Measurements from ENCODE around the gene GSTCD. TPM values are rescaled to one million over a fixed set of nuclear protein-coding genes. Genes with fewer than 3 reads are reported as not detected.

Gene GSTCD
- total RNA-seq, 4 donors from 2014 or later = 8.2 to 33.5 (median 15.3) TPM

DNA sequence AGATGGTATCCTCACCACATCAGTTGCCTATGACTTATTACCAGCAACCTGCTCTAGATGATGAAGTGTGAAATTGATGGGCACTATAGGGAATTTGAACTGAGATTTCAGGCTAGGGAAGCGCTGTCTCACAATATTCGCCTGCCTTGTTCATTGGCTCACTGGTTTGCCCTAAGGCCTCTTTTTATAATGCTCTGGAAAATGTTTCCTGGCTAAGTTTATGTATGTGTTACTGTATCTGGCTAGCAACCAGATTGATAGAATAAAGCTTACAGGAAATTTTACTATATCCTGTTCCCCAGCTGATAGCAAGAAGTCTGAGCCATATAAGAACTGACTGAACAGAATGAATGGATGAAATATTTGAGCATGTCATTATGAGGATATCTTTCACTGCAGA is 71.6 kb downstream of the GSTCD start:
- H3K27me3 ChIP-seq = no peaks in the 10 kb centered on the region
- no peaks in the 10 kb centered on the region for H3K9me3 ChIP-seq
- intact Hi-C loops (cut with DNase I; ENCODE audit: low total_unique reads) = no loop called here
- no peak overlapping the region for H3K27ac ChIP-seq
- TF ChIP-seq POLR2A (IDR thresholded peaks at IDR 0.05) = no peak
- TF ChIP-seq, protein P1, sequence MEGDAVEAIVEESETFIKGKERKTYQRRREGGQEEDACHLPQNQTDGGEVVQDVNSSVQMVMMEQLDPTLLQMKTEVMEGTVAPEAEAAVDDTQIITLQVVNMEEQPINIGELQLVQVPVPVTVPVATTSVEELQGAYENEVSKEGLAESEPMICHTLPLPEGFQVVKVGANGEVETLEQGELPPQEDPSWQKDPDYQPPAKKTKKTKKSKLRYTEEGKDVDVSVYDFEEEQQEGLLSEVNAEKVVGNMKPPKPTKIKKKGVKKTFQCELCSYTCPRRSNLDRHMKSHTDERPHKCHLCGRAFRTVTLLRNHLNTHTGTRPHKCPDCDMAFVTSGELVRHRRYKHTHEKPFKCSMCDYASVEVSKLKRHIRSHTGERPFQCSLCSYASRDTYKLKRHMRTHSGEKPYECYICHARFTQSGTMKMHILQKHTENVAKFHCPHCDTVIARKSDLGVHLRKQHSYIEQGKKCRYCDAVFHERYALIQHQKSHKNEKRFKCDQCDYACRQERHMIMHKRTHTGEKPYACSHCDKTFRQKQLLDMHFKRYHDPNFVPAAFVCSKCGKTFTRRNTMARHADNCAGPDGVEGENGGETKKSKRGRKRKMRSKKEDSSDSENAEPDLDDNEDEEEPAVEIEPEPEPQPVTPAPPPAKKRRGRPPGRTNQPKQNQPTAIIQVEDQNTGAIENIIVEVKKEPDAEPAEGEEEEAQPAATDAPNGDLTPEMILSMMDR (IDR thresholded peaks at IDR 0.05) = no peak
- DNase-seq = no peak
- H3K4me1 ChIP-seq = no peaks in the 10 kb centered on the region
- H3K36me3 ChIP-seq = no peaks in the 10 kb centered on the region
- no peak overlapping the region for H3K4me3 ChIP-seq

DNA sequence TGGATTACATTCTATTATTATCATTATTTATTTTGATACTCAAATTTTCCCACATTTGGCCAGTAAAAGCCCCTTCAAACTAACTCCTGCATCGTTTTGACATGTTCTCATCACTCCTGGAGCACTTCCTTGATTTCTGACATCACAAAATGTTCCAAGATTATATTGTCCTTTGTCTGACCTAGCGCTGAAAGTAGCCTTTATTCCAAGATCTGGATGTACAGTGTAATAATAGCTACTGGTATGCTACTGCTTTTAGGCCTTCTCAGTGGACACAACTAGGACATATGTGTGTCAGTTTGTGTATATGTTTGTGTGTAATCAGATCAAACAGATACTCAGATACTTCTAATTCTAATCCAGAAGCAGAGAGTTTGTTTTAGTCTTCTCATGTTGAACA is 76.2 kb downstream of the GSTCD start:
- no peak for DNase-seq
- Histone ChIP-seq H3K4me1 (no peaks in the 10 kb centered on the region), H3K27ac (no peak overlapping the region), H3K27me3 (no peaks in the 10 kb centered on the region), H3K9me3 (no peaks in the 10 kb centered on the region), H3K4me3 (no peak overlapping the region), H3K36me3 (no peaks in the 10 kb centered on the region)
- TF ChIP-seq, protein P1 (IDR thresholded peaks at IDR 0.05) = no peak
- TF ChIP-seq POLR2A (IDR thresholded peaks at IDR 0.05) = no peak
- intact Hi-C loops (cut with DNase I; ENCODE audit: low total_unique reads) = no loop called here

DNA sequence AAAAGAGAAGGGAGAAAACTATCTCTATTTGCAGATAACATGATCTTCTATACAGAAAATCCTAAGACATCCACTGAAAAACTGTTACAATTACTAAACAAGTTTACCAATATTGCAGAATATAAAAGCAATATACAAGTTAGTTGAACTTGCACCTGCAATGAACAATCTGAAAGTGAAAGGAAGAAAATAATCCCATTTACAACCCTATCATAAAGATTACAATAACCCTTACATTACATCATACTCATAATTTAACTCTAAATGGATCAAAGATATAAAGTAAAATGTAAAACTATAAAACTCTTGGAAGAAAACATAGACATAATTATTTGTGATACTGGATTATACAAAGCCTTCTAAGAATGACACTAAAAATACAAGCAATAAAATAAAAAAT is 77.2 kb downstream of the GSTCD start:
- Histone ChIP-seq H3K27ac (no peak overlapping the region), H3K4me1 (no peaks in the 10 kb centered on the region), H3K27me3 (no peaks in the 10 kb centered on the region), H3K36me3 (no peaks in the 10 kb centered on the region), H3K9me3 (no peaks in the 10 kb centered on the region), H3K4me3 (no peak overlapping the region)
- no peak for TF ChIP-seq POLR2A (IDR thresholded peaks at IDR 0.05)
- TF ChIP-seq, protein P1 (IDR thresholded peaks at IDR 0.05) = no peak
- intact Hi-C loops (cut with DNase I; ENCODE audit: low total_unique reads) = no loop called here
- DNase-seq = no peak

DNA sequence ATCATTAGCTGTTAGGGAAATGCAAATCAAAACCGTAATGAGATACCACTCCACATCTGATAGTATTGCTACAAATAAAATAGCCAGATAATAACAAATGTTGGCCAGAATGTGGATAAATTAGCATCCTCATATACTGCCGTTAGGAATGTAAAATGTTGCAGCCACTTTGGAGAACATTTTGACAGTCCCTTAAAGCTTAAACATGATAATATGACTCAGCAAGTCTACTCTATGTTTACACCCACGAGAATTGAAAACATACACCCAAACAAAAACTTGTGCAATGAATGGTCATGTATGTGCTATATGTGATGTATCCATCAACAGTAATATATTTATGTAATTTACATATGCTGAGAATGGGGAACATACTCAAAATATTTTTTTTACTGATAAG is 78.2 kb downstream of the GSTCD start:
- H3K4me3 ChIP-seq = no peak overlapping the region
- H3K27me3 ChIP-seq = no peaks in the 10 kb centered on the region
- no peaks in the 10 kb centered on the region for H3K9me3 ChIP-seq
- no peak for TF ChIP-seq POLR2A (IDR thresholded peaks at IDR 0.05)
- TF ChIP-seq, protein P1 (IDR thresholded peaks at IDR 0.05) = no peak
- no peaks in the 10 kb centered on the region for H3K36me3 ChIP-seq
- intact Hi-C loops (cut with DNase I; ENCODE audit: low total_unique reads) = no loop called here
- no peak overlapping the region for H3K27ac ChIP-seq
- no peak for DNase-seq
- H3K4me1 ChIP-seq = no peaks in the 10 kb centered on the region

DNA sequence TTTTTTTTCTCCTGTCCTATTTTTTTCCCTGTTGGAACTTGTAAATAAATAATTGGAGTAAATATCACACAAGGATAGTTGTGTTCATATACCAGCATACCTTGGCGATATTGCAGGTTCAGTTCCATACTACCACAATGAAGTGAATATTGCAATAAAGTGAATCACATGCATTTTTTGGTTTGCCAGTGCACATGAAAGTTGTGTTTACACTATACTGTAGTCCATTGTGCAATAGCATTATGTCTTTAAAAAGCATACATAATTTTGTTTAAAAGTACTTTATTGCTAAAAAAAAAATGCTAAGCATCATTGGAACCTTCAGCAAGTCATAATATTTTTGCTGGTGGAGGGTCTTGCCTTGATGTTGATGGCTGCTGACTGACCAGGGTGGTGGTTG is 88.6 kb downstream of the GSTCD start:
- no peak overlapping the region for H3K4me3 ChIP-seq
- DNase-seq = no peak
- H3K9me3 ChIP-seq = no peaks in the 10 kb centered on the region
- TF ChIP-seq, protein P1 (IDR thresholded peaks at IDR 0.05) = no peak
- TF ChIP-seq POLR2A (IDR thresholded peaks at IDR 0.05) = no peak
- no peaks in the 10 kb centered on the region for H3K36me3 ChIP-seq
- intact Hi-C loops (cut with DNase I; ENCODE audit: low total_unique reads) = no loop called here
- no peaks in the 10 kb centered on the region for H3K27me3 ChIP-seq
- H3K27ac ChIP-seq = no peak overlapping the region
- H3K4me1 ChIP-seq = no peaks in the 10 kb centered on the region
